Skeletal muscle cell (primary cell): Measurements from ENCODE around the gene MSANTD1.
"Not testable (repeated sequence)": the region's sequence is repeated elsewhere in the genome, so short reads cannot be mapped to it uniquely, and the experiment has no call there.

Experiments used
- DNase-seq: peaks from one replicate; pipeline ENCODE4 v3.0.0-alpha.2; 2010; ENCODE audit warnings: low read depth
- H3K4me3 ChIP-seq: 2 replicates; pipeline ENCODE4 v1.5.1; 2011; ENCODE audit warnings: low read depth, mild to moderate bottlenecking, control low read depth, low read length, moderate library complexity

MSANTD1 gene

DNA sequence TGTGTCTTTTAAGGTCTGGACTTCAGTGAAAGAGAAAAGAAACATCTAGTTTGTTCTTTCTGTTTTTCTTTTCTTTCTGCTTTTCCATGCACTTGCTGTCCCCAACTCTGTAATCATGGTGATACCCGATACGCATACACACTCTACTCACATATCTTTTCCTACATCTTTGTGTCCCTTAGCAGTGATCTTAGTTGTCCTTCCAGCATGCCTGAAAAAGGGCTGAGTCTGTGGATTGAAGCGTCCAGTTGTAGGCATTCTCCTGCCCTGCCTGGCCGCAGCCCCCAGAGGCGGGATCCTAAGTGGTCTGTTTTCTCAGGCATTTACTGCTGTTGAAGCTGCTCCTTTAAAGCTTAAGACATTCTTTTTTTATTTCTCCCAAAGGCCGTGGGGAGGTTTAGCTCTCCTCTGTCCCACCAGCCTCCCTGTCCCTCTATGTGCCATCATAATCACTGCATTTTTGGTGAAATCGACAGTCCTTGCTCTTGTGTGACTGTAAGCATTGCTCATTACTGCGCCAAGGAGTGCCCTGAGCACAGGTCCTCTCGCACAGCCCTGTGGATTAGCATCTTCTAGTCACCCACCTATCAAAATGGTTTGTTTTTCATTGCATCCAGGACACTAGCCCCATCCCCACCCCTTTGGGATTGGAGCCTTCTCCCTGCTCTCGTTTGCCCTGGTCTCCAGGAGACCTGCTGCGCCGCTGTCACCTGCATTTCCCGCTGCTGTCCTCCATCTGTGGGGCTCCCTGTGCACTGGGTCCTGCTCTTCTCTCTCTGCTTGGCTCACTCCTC lies 48.3 kb downstream of the MSANTD1 start:
- no peak for DNase-seq
- H3K4me3 ChIP-seq: no peak overlapping the region

GRCh38 chr4:3299122-3299975 lies 50.4 kb downstream of the MSANTD1 start:
- DNase-seq: no peak
- no peak overlapping the region for H3K4me3 ChIP-seq

GRCh38 chr4:3299976-3300671 lies 51.2 kb downstream of the MSANTD1 start:
- no peak overlapping the region for H3K4me3 ChIP-seq
- DNase-seq: no peak

DNA sequence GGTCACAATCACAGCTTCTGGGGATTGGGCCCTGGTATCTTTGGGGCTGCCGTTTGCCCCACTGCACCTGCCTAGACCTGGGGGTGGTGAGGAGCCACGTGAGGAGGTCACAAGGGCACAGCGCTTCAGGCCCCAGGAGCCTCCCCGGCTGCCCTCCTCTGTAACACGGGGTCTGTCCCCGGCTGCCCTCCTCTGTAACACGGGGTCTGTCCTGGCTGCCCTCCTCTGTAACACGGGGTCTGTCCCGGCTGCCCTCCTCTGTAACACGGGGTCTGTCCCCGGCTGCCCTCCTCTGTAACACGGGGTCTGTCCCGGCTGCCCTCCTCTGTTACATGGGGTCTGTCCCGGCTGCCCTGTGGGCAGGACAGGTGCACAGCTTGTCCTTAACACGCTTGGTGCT lies 51.9 kb downstream of the MSANTD1 start:
- H3K4me3 ChIP-seq, DNase-seq: not testable (repeated sequence)

- DNase-seq: no peak
- no peak overlapping the region for H3K4me3 ChIP-seq
Observed at GRCh38 chr4:3301450-3302172, 52.7 kb downstream of the MSANTD1 start.

GRCh38 chr4:3302173-3302785 lies 53.3 kb downstream of the MSANTD1 start:
- H3K4me3 ChIP-seq: no peak overlapping the region
- DNase-seq: no peak

DNA sequence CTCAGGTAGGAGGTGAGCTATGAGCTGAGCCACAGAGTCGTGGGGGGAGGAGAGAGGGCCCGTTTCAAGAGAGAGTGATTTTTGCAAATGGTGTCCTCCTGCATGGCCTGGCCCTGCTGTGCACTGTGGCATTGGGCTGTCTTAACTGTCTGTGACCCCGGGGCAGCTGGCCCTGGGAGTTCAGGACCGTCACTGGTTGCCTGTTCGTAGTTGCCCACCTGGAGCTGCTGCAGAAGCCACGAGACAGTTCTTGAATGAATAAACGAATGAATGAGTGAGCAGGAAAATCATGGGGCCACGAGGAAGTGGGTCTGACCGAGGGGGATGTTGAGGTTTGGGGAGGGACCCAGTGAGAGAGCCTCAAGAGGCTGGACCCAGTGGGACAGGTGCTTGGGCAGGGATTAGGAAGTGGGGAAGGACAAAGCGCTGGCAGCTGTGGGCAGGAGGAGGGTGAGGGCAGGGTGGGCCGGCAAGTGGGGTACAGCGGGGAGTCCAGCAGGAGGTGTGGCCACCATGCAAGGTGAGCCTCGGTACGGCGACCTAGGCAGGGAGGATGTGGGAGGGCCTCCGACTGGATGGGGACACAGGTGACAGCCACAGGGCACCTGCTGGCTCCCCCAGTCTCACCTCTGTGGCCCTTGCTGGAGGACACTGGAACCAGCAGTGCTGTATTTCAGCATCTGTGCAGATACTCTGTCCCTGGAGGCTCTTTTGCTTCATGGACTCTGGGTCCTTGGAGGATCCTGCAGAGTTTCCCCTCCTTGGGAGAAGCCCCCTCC lies 54.0 kb downstream of the MSANTD1 start:
- no peak for DNase-seq
- no peak overlapping the region for H3K4me3 ChIP-seq

- H3K4me3 ChIP-seq: no peak overlapping the region
- DNase-seq: no peak
Observed at GRCh38 chr4:3303565-3303824, 54.5 kb downstream of the MSANTD1 start.

DNA sequence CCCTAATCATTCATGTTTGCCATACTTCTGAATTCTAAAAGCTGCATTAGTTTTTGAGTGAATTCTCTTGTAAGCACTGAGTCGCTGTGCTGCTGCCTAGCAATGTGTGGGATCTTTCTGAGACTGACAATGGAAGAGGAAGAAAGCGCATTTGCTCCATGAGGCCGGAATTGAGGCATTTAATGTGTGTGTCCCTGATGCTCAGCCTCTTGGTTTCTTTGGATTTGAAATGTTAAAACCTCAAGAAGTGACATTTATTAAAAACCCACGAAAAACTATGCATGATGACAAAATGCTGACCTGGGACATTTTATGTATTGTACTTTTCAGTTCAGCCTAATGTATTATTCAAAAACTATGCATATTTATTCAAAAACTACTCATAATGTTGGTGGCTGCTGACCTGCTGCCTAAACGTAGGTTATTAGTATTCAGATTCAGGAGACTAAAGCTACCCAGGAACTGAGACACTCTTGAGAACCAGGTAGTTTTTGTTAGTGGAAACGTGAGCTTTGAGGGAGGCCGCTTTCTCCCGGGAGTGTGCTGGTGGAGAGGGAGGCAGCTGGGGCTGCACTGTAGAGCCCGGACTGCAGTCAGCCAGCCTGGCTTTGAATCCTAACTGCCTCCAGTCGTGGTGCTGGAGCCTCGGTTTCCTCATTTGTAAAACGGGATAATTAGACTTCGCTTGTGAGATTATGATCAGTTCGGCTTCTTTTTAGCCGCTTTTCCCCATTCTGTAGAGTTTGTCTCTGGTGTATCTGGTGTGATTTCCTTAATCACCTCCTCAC lies 55.2 kb downstream of the MSANTD1 start:
- no peak for DNase-seq
- H3K4me3 ChIP-seq: no peak overlapping the region

- no peak for DNase-seq
Observed at GRCh38 chr4:3304831-3305609, 56.1 kb downstream of the MSANTD1 start.

GRCh38 chr4:3305610-3306371 lies 56.8 kb downstream of the MSANTD1 start:
- no peak overlapping the region for H3K4me3 ChIP-seq
- no peak for DNase-seq

More at GRCh38 chr4:3304831-3305609, 56.1 kb downstream of the MSANTD1 start:
- peak overlapping the region; percentile 11 for H3K4me3 ChIP-seq
